HCT116 (cell line): ENCODE data around the gene SLC10A6.

Source experiments
- CTCF ChIP-seq, 3 experiments: fragments of 200-600 bp in 1 of 3; sonication (generic) in 1 of 3; IDR thresholded peaks in 2 of 3; conservative IDR thresholded peaks in 1 of 3; 2 replicates each; pipeline ENCODE4 v1.5.1; 2012 to 2017; ENCODE audit warnings: low read depth in 2 of 3, low read length in 2 of 3, antibody characterized with exemption in 1 of 3, borderline replicate concordance in 1 of 3, control low read depth in 1 of 3, mild to moderate bottlenecking in 1 of 3, mixed read lengths in 1 of 3, mixed run types in 1 of 3, moderate library complexity in 1 of 3; ENCODE audit not compliant: insufficient read depth in 1 of 3
- EGR1 ChIP-seq: IDR thresholded peaks from 2 replicates; pipeline ENCODE4 v1.6.1; 2012; ENCODE audit warnings: low read depth
- EZH2 ChIP-seq: fragments of 200-600 bp; sonication (generic); IDR thresholded peaks from 2 replicates; pipeline ENCODE4 v1.6.1; 2017; ENCODE audit warnings: antibody characterized with exemption, mixed run types
- EZH2phosphoT487 ChIP-seq: fragments of 200-600 bp; IDR thresholded peaks from 2 replicates; pipeline ENCODE4 v1.6.1; 2018; ENCODE audit warnings: antibody characterized with exemption, borderline replicate concordance
- MAX ChIP-seq: IDR thresholded peaks from 2 replicates; pipeline ENCODE4 v1.6.1; 2012
- REST ChIP-seq: IDR thresholded peaks from 2 replicates; pipeline ENCODE4 v1.6.1; 2012; ENCODE audit warnings: low read depth
- TCF7L2 ChIP-seq: IDR thresholded peaks from 2 replicates; pipeline ENCODE4 v1.7.0; 2011; ENCODE audit warnings: borderline replicate concordance, inconsistent platforms; ENCODE audit not compliant: insufficient read depth, insufficient read length; ENCODE audit errors: extremely low read depth
- YY1 ChIP-seq: IDR thresholded peaks from 2 replicates; pipeline ENCODE4 v1.6.1; 2011; ENCODE audit warnings: low read length, low read depth, moderate library complexity, mild to moderate bottlenecking; ENCODE audit not compliant: insufficient replicate concordance; ENCODE audit errors: extremely low read depth

- TF ChIP-seq TCF7L2 = no peak
- no peak for TF ChIP-seq MAX
- TF ChIP-seq CTCF (IDR thresholded peaks at IDR 0.05 in 2 of 3, conservative IDR thresholded peaks at IDR 0.05 in 1 of 3; ENCODE audit: borderline replicate concordance in 1 of 3, insufficient read depth in 1 of 3, low read depth in 2 of 3, low read length in 2 of 3) = peak in 2 of 3 experiments; percentile 25 to 27; a peak in 2 of 6 replicates
- no peak for TF ChIP-seq REST
- TF ChIP-seq EGR1 = no peak
- no peak for TF ChIP-seq YY1
- TF ChIP-seq EZH2 = no peak
- TF ChIP-seq EZH2phosphoT487 = no peak
These were observed 58.1 kb downstream of the SLC10A6 start for GRCh38 chr4:86791126-86791525.
